HUDEP-2 (cell line): ENCODE measurements around the gene RNF207.
A peak's percentile ranks its signal among the peaks of the same experiment; 100 is the strongest.

Source experiments
- DNase-seq, 76 experiments: peaks; one replicate each; lab custom pipeline; 2025; ENCODE audit not compliant: unreplicated experiment in 76 of 76; lab: John Stamatoyannopoulos, UW

RNF207 gene

GRCh38 chr1:6174621-6175410 is 31.1 kb upstream of the RNF207 start:
- DNase-seq, result no peak

GRCh38 chr1:6175411-6175828 is 30.5 kb upstream of the RNF207 start:
- DNase-seq, result no peak

- DNase-seq, result no peak
Observed at GRCh38 chr1:6176779-6177178, 29.1 kb upstream of the RNF207 start.

GRCh38 chr1:6177681-6178380 is 28.1 kb upstream of the RNF207 start:
- DNase-seq, result no peak

- DNase-seq, result peak in 1 of 76 experiments; percentile 14
Observed at GRCh38 chr1:6178751-6179563, 27.0 kb upstream of the RNF207 start.

- no peak for DNase-seq
Observed at GRCh38 chr1:6179564-6180175, 26.2 kb upstream of the RNF207 start.

GRCh38 chr1:6180268-6180706 is 25.6 kb upstream of the RNF207 start, which contains the start of gene CHD5:
CHD5 (minus strand) TSS chr1:6180321; CDS start chr1:6180023, 298 bp downstream.
- no peak for DNase-seq

GRCh38 chr1:6180707-6181311 is 25.1 kb upstream of the RNF207 start:
- DNase-seq, result no peak

- no peak for DNase-seq
Observed at GRCh38 chr1:6181347-6181770, 24.6 kb upstream of the RNF207 start.

GRCh38 chr1:6183520-6183989 is 22.4 kb upstream of the RNF207 start:
- peak in 6 of 76 experiments; percentile 10 to 20 (median 14) for DNase-seq

GRCh38 chr1:6184083-6184783 is 21.7 kb upstream of the RNF207 start:
- DNase-seq, result no peak

- DNase-seq, result no peak
Observed at GRCh38 chr1:6185151-6185550, 20.8 kb upstream of the RNF207 start.

- DNase-seq, result peak in 11 of 76 experiments; percentile 12 to 30 (median 23)
Observed at GRCh38 chr1:6185635-6186382, 20.1 kb upstream of the RNF207 start.

GRCh38 chr1:6188466-6188865 is 17.5 kb upstream of the RNF207 start:
- no peak for DNase-seq

GRCh38 chr1:6191968-6192367 is 14.0 kb upstream of the RNF207 start:
- no peak for DNase-seq

GRCh38 chr1:6197746-6198427 is 8.0 kb upstream of the RNF207 start:
- no peak for DNase-seq

- DNase-seq, result peak in 3 of 76 experiments; percentile 17 to 46 (median 20)
Observed at GRCh38 chr1:6198646-6199297, 7.1 kb upstream of the RNF207 start.
